Keratinocyte (primary cell): ENCODE data around the gene AKR1B1.

Experiments used
- EZH2 ChIP-seq: IDR thresholded peaks from one replicate; pipeline ENCODE4 v1.6.1; 2012; ENCODE audit warnings: inconsistent platforms, mild to moderate bottlenecking, low read length, moderate library complexity
- TF ChIP-seq, protein P1 (sequence below), 3 experiments: IDR thresholded peaks in 1 of 3; conservative IDR thresholded peaks in 1 of 3; optimal IDR thresholded peaks in 1 of 3; 2 replicates in 2 of 3; 3 replicates in 1 of 3; pipeline versions ENCODE3 to v1.5.1; 2011; ENCODE audit warnings: low read length in 3 of 3, mild to moderate bottlenecking in 3 of 3, moderate library complexity in 2 of 3, control low read depth in 1 of 3, inconsistent platforms in 1 of 3; ENCODE audit not compliant: insufficient read depth in 2 of 3; ENCODE audit errors: extremely low read depth in 1 of 3

DNA sequence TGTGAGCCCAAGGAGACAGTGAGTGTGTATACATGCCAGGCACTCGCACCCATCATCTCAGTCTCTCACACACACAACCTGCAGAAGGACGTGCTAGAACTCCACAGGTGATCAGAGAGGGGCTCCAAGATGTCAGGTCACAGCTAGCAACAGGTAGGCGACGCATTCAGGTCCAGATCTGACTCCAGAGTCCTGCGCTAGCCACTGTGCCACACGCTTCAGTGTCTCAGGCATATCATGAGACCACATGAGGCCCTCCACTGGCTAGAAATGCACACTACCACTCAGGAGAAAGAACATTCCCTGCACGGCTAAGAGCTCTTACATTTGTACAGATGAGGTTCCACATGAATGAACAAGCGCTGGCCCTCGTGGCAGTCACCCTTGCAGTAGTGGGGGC is 11.5 kb downstream of the AKR1B1 start:
- TF ChIP-seq, protein P1, sequence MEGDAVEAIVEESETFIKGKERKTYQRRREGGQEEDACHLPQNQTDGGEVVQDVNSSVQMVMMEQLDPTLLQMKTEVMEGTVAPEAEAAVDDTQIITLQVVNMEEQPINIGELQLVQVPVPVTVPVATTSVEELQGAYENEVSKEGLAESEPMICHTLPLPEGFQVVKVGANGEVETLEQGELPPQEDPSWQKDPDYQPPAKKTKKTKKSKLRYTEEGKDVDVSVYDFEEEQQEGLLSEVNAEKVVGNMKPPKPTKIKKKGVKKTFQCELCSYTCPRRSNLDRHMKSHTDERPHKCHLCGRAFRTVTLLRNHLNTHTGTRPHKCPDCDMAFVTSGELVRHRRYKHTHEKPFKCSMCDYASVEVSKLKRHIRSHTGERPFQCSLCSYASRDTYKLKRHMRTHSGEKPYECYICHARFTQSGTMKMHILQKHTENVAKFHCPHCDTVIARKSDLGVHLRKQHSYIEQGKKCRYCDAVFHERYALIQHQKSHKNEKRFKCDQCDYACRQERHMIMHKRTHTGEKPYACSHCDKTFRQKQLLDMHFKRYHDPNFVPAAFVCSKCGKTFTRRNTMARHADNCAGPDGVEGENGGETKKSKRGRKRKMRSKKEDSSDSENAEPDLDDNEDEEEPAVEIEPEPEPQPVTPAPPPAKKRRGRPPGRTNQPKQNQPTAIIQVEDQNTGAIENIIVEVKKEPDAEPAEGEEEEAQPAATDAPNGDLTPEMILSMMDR (optimal IDR thresholded peaks at IDR 0.05 in 1 of 3, IDR thresholded peaks at IDR 0.05 in 1 of 3, conservative IDR thresholded peaks at IDR 0.05 in 1 of 3; ENCODE audit: extremely low read depth in 1 of 3, insufficient read depth in 2 of 3, low read length in 3 of 3) = no peak
- TF ChIP-seq EZH2 = no peak
